GM12892 (cell line): ENCODE results near the gene NDUFV2.

ENCODE experiments used
- POLR2A ChIP-seq: IDR thresholded peaks from 2 replicates; pipeline ENCODE4 v1.6.1; 2011; ENCODE audit warnings: low read depth, low read length, control low read depth
- POLR2AphosphoS5 ChIP-seq: IDR thresholded peaks from 2 replicates; pipeline ENCODE4 v1.6.1; 2011; ENCODE audit warnings: low read depth, low read length, control low read depth
- TAF1 ChIP-seq: IDR thresholded peaks from 2 replicates; pipeline ENCODE4 v1.6.1; 2011; ENCODE audit warnings: low read depth, mild to moderate bottlenecking, control low read depth, low read length, borderline replicate concordance

GRCh38 chr18:9066817-9067306 lies 35.6 kb upstream of the NDUFV2 start:
- peak; percentile 9; the same call in 1 of the 2 replicates for TF ChIP-seq POLR2A
- TF ChIP-seq POLR2AphosphoS5 = peak; percentile 74; the same call in 1 of the 2 replicates
- TF ChIP-seq TAF1 = no peak; the same call in 1 of the 2 replicates
